DOHH2 (cell line): ENCODE measurements around the gene RAMP1.

Experiments
- H3F3A ChIP-seq: fragments of 200-600 bp; sonication (generic), shearing (Covaris generic); 2 replicates; pipeline ENCODE4 v1.6.0; 2016; ENCODE audit warnings: antibody characterized with exemption, mild to moderate bottlenecking; ENCODE audit not compliant: control insufficient read depth, insufficient read depth
- H3K27ac ChIP-seq: fragments of 200-600 bp; sonication (generic); 2 replicates; pipeline ENCODE4 v1.5.1; 2014; ENCODE audit warnings: low read depth, mild to moderate bottlenecking, low read length, moderate library complexity
- H3K27me3 ChIP-seq: fragments of 200-600 bp; sonication (generic); 2 replicates; pipeline ENCODE4 v1.6.1; 2014; ENCODE audit warnings: mild to moderate bottlenecking, low read length, mixed read lengths; ENCODE audit not compliant: control insufficient read depth
- H3K36me3 ChIP-seq: fragments of 200-600 bp; sonication (generic); 2 replicates; pipeline ENCODE4 v1.6.1; 2014; ENCODE audit warnings: mild to moderate bottlenecking, low read length, moderate library complexity, mixed read lengths; ENCODE audit not compliant: control insufficient read depth
- H3K4me1 ChIP-seq: fragments of 200-600 bp; sonication (generic); 2 replicates; pipeline ENCODE4 v1.6.1; 2014; ENCODE audit warnings: mild to moderate bottlenecking, low read length, mixed read lengths; ENCODE audit not compliant: control insufficient read depth
- H3K4me2 ChIP-seq: fragments of 200-600 bp; sonication (generic); 2 replicates; pipeline ENCODE4 v1.6.0; 2014; ENCODE audit warnings: mild to moderate bottlenecking, low read length, moderate library complexity
- H3K4me3 ChIP-seq: fragments of 200-600 bp; sonication (generic); 2 replicates; pipeline ENCODE4 v1.5.1; 2014; ENCODE audit warnings: mild to moderate bottlenecking, low read length, mixed read lengths
- H3K79me2 ChIP-seq: fragments of 200-600 bp; sonication (generic); 2 replicates; pipeline ENCODE4 v1.6.1; 2014; ENCODE audit warnings: mild to moderate bottlenecking, low read length, mixed read lengths; ENCODE audit not compliant: control insufficient read depth
- H3K9me2 ChIP-seq: fragments of 200-600 bp; sonication (generic); replicated peaks from 2 replicates; pipeline ENCODE4 v1.6.1; 2014; ENCODE audit warnings: mild to moderate bottlenecking, low read length, mixed read lengths; ENCODE audit not compliant: control insufficient read depth
- H3K9me3 ChIP-seq: fragments of 200-600 bp; sonication (generic); 2 replicates; pipeline ENCODE4 v1.6.1; 2014; ENCODE audit warnings: antibody characterized with exemption, low read length, mixed read lengths; ENCODE audit not compliant: control insufficient read depth, insufficient read depth
- H4K20me1 ChIP-seq: fragments of 200-600 bp; sonication (generic); 2 replicates; pipeline ENCODE4 v1.6.0; 2014; ENCODE audit warnings: low read depth, mild to moderate bottlenecking, antibody characterized with exemption, low read length, moderate library complexity; ENCODE audit not compliant: control insufficient read depth, insufficient read depth
- CTCF ChIP-seq: fragments of 200-600 bp; sonication (generic); IDR thresholded peaks from one replicate; pipeline ENCODE4 v1.5.1; 2014; ENCODE audit warnings: antibody characterized with exemption, mild to moderate bottlenecking, low read depth, low read length; ENCODE audit not compliant: poor library complexity, severe bottlenecking
- EZH2phosphoT487 ChIP-seq: fragments of 200-600 bp; sonication (generic); IDR thresholded peaks from 2 replicates; pipeline ENCODE4 v1.6.1; 2017; ENCODE audit warnings: borderline replicate concordance, mild to moderate bottlenecking, antibody characterized with exemption, low read length, moderate library complexity, mixed read lengths

Gene RAMP1

GRCh38 chr2:237931205-237931721 lies 71.8 kb downstream of the RAMP1 start:
- H3K4me2 ChIP-seq: no peak overlapping the region
- H3K9me2 ChIP-seq: no peaks in the 10 kb centered on the region
- H3F3A ChIP-seq: no peaks in the 10 kb centered on the region
- no peaks in the 10 kb centered on the region for H3K27me3 ChIP-seq
- H3K4me3 ChIP-seq: no peak overlapping the region
- no peaks in the 10 kb centered on the region for H4K20me1 ChIP-seq
- no peaks in the 10 kb centered on the region for H3K79me2 ChIP-seq
- H3K4me1 ChIP-seq: peaks cover 16% of the 10 kb centered on the region
- TF ChIP-seq CTCF: no peak
- no peak for TF ChIP-seq EZH2phosphoT487
- H3K27ac ChIP-seq: no peak overlapping the region
- H3K36me3 ChIP-seq: no peaks in the 10 kb centered on the region
- H3K9me3 ChIP-seq: peaks cover 15% of the 10 kb centered on the region; the same call in 1 of the 2 replicates

GRCh38 chr2:237932731-237933131 lies 73.3 kb downstream of the RAMP1 start:
- H3K9me3 ChIP-seq: peaks cover 15% of the 10 kb centered on the region; the same call in 1 of the 2 replicates
- H3F3A ChIP-seq: no peaks in the 10 kb centered on the region
- no peak overlapping the region for H3K27ac ChIP-seq
- H3K36me3 ChIP-seq: no peaks in the 10 kb centered on the region
- H3K4me1 ChIP-seq: peaks cover 15% of the 10 kb centered on the region
- H3K9me2 ChIP-seq: no peaks in the 10 kb centered on the region
- no peak overlapping the region for H3K4me2 ChIP-seq
- H3K4me3 ChIP-seq: no peak overlapping the region
- H3K79me2 ChIP-seq: no peaks in the 10 kb centered on the region
- H3K27me3 ChIP-seq: no peaks in the 10 kb centered on the region
- TF ChIP-seq EZH2phosphoT487: no peak
- no peak for TF ChIP-seq CTCF
- no peaks in the 10 kb centered on the region for H4K20me1 ChIP-seq

GRCh38 chr2:237934186-237934585 lies 74.8 kb downstream of the RAMP1 start:
- no peaks in the 10 kb centered on the region for H4K20me1 ChIP-seq
- peaks cover 15% of the 10 kb centered on the region; the same call in 1 of the 2 replicates for H3K9me3 ChIP-seq
- no peaks in the 10 kb centered on the region for H3K36me3 ChIP-seq
- no peak overlapping the region for H3K4me3 ChIP-seq
- no peak overlapping the region for H3K4me2 ChIP-seq
- no peaks in the 10 kb centered on the region for H3K79me2 ChIP-seq
- no peak overlapping the region for H3K27ac ChIP-seq
- H3K4me1 ChIP-seq: peaks cover 15% of the 10 kb centered on the region
- H3K9me2 ChIP-seq: no peaks in the 10 kb centered on the region
- TF ChIP-seq CTCF (no peak), EZH2phosphoT487 (no peak)
- H3K27me3 ChIP-seq: no peaks in the 10 kb centered on the region
- H3F3A ChIP-seq: no peaks in the 10 kb centered on the region
